GM06990 (cell line): ENCODE results near the gene GNB1.

ENCODE experiments used
- DNase-seq: peaks from one replicate; pipeline ENCODE4 v3.0.0-alpha.2; 2011; ENCODE audit not compliant: insufficient read length; ENCODE audit errors: extremely low read depth
- H3K27me3 ChIP-seq: replicated peaks from 2 replicates; pipeline ENCODE4 v1.6.0; 2011; ENCODE audit warnings: low read length; ENCODE audit not compliant: control insufficient read depth, insufficient read depth
- H3K36me3 ChIP-seq: 2 replicates; pipeline ENCODE4 v1.5.1; 2011; ENCODE audit warnings: low read length; ENCODE audit not compliant: control insufficient read depth, insufficient read depth
- H3K4me3 ChIP-seq: replicated peaks from 2 replicates; pipeline ENCODE4 v1.5.1; 2011; ENCODE audit warnings: low read depth, mild to moderate bottlenecking, control low read depth, low read length
- TF ChIP-seq, protein P1 (sequence below): IDR thresholded peaks from 2 replicates; pipeline ENCODE4 v1.5.1; 2011; ENCODE audit warnings: low read length, control low read depth, mild to moderate bottlenecking, inconsistent platforms; ENCODE audit not compliant: insufficient read depth, poor library complexity, severe bottlenecking

GNB1 gene

DNA sequence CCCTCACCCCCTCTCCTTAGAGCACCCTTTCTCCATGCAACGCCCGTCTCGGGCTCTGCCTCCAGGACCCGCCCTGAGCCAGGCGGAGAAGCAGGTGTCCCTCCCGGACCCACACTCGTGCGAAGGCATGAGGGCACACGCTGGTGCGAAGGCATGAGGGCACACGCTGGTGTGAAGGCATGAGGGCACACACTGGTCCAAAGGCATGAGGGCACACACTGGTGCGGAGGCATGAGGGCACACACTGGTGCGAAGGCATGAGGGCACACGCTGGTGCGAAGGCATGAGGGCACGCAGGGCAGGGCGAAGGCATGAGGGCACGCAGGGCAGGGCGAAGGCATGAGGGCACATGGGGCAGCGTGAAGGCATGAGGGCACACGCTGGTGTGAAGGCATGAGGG, 34.0 kb upstream of the GNB1 start:
- no peaks in the 10 kb centered on the region for H3K36me3 ChIP-seq
- H3K27me3 ChIP-seq = no peaks in the 10 kb centered on the region
- TF ChIP-seq, protein P1, sequence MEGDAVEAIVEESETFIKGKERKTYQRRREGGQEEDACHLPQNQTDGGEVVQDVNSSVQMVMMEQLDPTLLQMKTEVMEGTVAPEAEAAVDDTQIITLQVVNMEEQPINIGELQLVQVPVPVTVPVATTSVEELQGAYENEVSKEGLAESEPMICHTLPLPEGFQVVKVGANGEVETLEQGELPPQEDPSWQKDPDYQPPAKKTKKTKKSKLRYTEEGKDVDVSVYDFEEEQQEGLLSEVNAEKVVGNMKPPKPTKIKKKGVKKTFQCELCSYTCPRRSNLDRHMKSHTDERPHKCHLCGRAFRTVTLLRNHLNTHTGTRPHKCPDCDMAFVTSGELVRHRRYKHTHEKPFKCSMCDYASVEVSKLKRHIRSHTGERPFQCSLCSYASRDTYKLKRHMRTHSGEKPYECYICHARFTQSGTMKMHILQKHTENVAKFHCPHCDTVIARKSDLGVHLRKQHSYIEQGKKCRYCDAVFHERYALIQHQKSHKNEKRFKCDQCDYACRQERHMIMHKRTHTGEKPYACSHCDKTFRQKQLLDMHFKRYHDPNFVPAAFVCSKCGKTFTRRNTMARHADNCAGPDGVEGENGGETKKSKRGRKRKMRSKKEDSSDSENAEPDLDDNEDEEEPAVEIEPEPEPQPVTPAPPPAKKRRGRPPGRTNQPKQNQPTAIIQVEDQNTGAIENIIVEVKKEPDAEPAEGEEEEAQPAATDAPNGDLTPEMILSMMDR = no peak
- DNase-seq = no peak
- H3K4me3 ChIP-seq = no peak overlapping the region

- H3K27me3 ChIP-seq = no peaks in the 10 kb centered on the region
- no peak overlapping the region for H3K4me3 ChIP-seq
- TF ChIP-seq, protein P1 = no peak
- no peak for DNase-seq
- H3K36me3 ChIP-seq = no peaks in the 10 kb centered on the region
Observed at GRCh38 chr1:1924386-1924785, 33.5 kb upstream of the GNB1 start.

- H3K4me3 ChIP-seq = no peak overlapping the region
- no peak for DNase-seq
- TF ChIP-seq, protein P1 = no peak
- H3K36me3 ChIP-seq = no peaks in the 10 kb centered on the region
- H3K27me3 ChIP-seq = no peaks in the 10 kb centered on the region
Observed at GRCh38 chr1:1922956-1923833, 32.3 kb upstream of the GNB1 start.

DNA sequence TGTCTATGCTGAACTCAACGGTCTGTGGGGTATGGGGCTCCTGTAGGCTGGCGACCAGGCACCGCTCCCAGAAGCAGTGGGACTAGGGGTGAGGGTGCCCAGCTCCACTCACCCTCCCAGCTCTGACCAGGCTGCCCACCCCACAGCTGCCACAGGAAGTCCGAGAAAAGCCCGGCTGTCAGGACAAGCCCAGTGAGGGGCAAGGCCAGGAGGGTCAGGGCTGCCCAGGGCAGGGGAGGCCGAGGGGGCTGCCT, 31.7 kb upstream of the GNB1 start:
- no peak overlapping the region for H3K4me3 ChIP-seq
- no peaks in the 10 kb centered on the region for H3K27me3 ChIP-seq
- no peak for DNase-seq
- TF ChIP-seq, protein P1 = no peak
- H3K36me3 ChIP-seq = no peaks in the 10 kb centered on the region

GRCh38 chr1:1921901-1922701, 31.2 kb upstream of the GNB1 start:
- TF ChIP-seq, protein P1 = no peak
- H3K27me3 ChIP-seq = no peaks in the 10 kb centered on the region
- DNase-seq = no peak
- H3K36me3 ChIP-seq = no peaks in the 10 kb centered on the region
- no peak overlapping the region for H3K4me3 ChIP-seq
